ENCODE measurements around the gene DENND1A.

- TF ChIP-seq CTCF (IDR thresholded peaks at IDR 0.05), result no peak
- TF ChIP-seq EP300 (IDR thresholded peaks at IDR 0.05), result no peak
- no peak for TF ChIP-seq POLR2A (IDR thresholded peaks at IDR 0.05)
- no peak for TF ChIP-seq POLR2AphosphoS5 (IDR thresholded peaks at IDR 0.05)
These were observed 576.9 kb downstream of the DENND1A start for GRCh38 chr9:123353041-123353440.
